ENCODE results near the gene KCNQ1. TPM values are rescaled to one million over a fixed set of nuclear protein-coding genes. Genes with fewer than 3 reads are reported as not detected.

The KCNQ1 gene
- total RNA-seq, 1 donor from 2014 or later: 6.4 TPM

- intact Hi-C loops (cut with micrococcal nuclease): no loop called here
- Mint-ChIP-seq H3K36me3 (ENCODE audit: low read depth) (no peaks in the 10 kb centered on the region), H3K27ac (no peak overlapping the region), H3K4me1 (no peaks in the 10 kb centered on the region), H3K9me3 (no peaks in the 10 kb centered on the region), H3K27me3 (peaks cover 18% of the 10 kb centered on the region), H3K4me3 (no peak overlapping the region)
- DNase-seq: no peak
Observed at GRCh38 chr11:2436521-2437031, 8.2 kb upstream of the KCNQ1 start.

GRCh38 chr11:2437516-2437915, 7.3 kb upstream of the KCNQ1 start:
- Mint-ChIP-seq H3K4me1 (no peaks in the 10 kb centered on the region), H3K4me3 (no peak overlapping the region), H3K27ac (no peak overlapping the region), H3K9me3 (no peaks in the 10 kb centered on the region), H3K36me3 (ENCODE audit: low read depth) (no peaks in the 10 kb centered on the region), H3K27me3 (peaks cover 24% of the 10 kb centered on the region)
- intact Hi-C loops (cut with micrococcal nuclease): no loop called here
- no peak for DNase-seq

- Mint-ChIP-seq H3K4me3 (no peak overlapping the region), H3K27ac (no peak overlapping the region), H3K4me1 (no peaks in the 10 kb centered on the region), H3K27me3 (peaks cover 35% of the 10 kb centered on the region), H3K9me3 (no peaks in the 10 kb centered on the region), H3K36me3 (ENCODE audit: low read depth) (no peaks in the 10 kb centered on the region)
- no peak for DNase-seq
- intact Hi-C loops (cut with micrococcal nuclease): loop anchor here (5.0 kb wide), 2 partner anchors 92 to 447 kb away; partner anchors contain the start of gene CDKN1C
Observed at GRCh38 chr11:2439820-2440219, 5.0 kb upstream of the KCNQ1 start.

GRCh38 chr11:2440646-2441045, 4.2 kb upstream of the KCNQ1 start:
- DNase-seq: no peak
- Mint-ChIP-seq H3K27ac (no peak overlapping the region), H3K36me3 (ENCODE audit: low read depth) (no peaks in the 10 kb centered on the region), H3K4me3 (no peak overlapping the region), H3K4me1 (peaks cover 3% of the 10 kb centered on the region), H3K9me3 (no peaks in the 10 kb centered on the region), H3K27me3 (peaks cover 37% of the 10 kb centered on the region)
- intact Hi-C loops (cut with micrococcal nuclease): loop anchor here (5.0 kb wide), 2 partner anchors 92 to 447 kb away; partner anchors contain the start of gene CDKN1C

- Mint-ChIP-seq H3K27me3 (peaks cover 37% of the 10 kb centered on the region), H3K36me3 (ENCODE audit: low read depth) (no peaks in the 10 kb centered on the region), H3K27ac (no peak overlapping the region), H3K4me3 (no peak overlapping the region), H3K9me3 (no peaks in the 10 kb centered on the region), H3K4me1 (peaks cover 4% of the 10 kb centered on the region)
- no peak for DNase-seq
- intact Hi-C loops (cut with micrococcal nuclease): loop anchor here (5.0 kb wide), 2 partner anchors 91 to 446 kb away; partner anchors contain the start of gene CDKN1C
Observed at GRCh38 chr11:2441171-2441570, 3.6 kb upstream of the KCNQ1 start.

GRCh38 chr11:2442589-2442988, 2.2 kb upstream of the KCNQ1 start:
- no peak overlapping the region for H3K4me3 Mint-ChIP-seq
- H3K27me3 Mint-ChIP-seq: peaks cover 34% of the 10 kb centered on the region
- H3K9me3 Mint-ChIP-seq: no peaks in the 10 kb centered on the region
- peaks cover 12% of the 10 kb centered on the region for H3K4me1 Mint-ChIP-seq
- no peaks in the 10 kb centered on the region for H3K36me3 Mint-ChIP-seq (ENCODE audit: low read depth)
- no peak overlapping the region for H3K27ac Mint-ChIP-seq
- intact Hi-C loops (cut with micrococcal nuclease): loop anchor here (5.0 kb wide), 2 partner anchors 90 to 445 kb away; partner anchors contain the start of gene CDKN1C
- no peak for DNase-seq

- intact Hi-C loops (cut with micrococcal nuclease): loop anchor here (5.0 kb wide), 2 partner anchors 89 to 444 kb away; partner anchors contain the start of gene CDKN1C
- H3K36me3 Mint-ChIP-seq (ENCODE audit: low read depth): no peaks in the 10 kb centered on the region
- no peak for DNase-seq
- no peaks in the 10 kb centered on the region for H3K9me3 Mint-ChIP-seq
- H3K4me3 Mint-ChIP-seq: peak overlapping the region; percentile 43
- no peak overlapping the region for H3K27ac Mint-ChIP-seq
- peaks cover 30% of the 10 kb centered on the region for H3K27me3 Mint-ChIP-seq
- peaks cover 13% of the 10 kb centered on the region for H3K4me1 Mint-ChIP-seq
Observed at GRCh38 chr11:2443406-2443805, 1.4 kb upstream of the KCNQ1 start.

GRCh38 chr11:2443881-2444820, 657 bp upstream of the KCNQ1 start, which contains the start of gene TRPM5:
TSS of gene TRPM5 (minus strand) at chr11:2444514. CDS start at chr11:2423036, 21,478 bp downstream.
- Mint-ChIP-seq H3K36me3 (ENCODE audit: low read depth) (no peaks in the 10 kb centered on the region), H3K4me1 (peaks cover 13% of the 10 kb centered on the region), H3K9me3 (no peaks in the 10 kb centered on the region), H3K4me3 (peak within 1 kb of the TSS; percentile 91), H3K27ac (peak within 1 kb of the TSS; percentile 64), H3K27me3 (peaks cover 24% of the 10 kb centered on the region)
- intact Hi-C loops (cut with micrococcal nuclease): loop anchor here (1.0 to 5.0 kb wide), 4 partner anchors 44 to 443 kb away; partner anchors contain the start of genes CD81, CDKN1C and TSSC4
- no peak for DNase-seq

- no peak for DNase-seq
- H3K36me3 Mint-ChIP-seq (ENCODE audit: low read depth): no peaks in the 10 kb centered on the region
- no peak overlapping the region for H3K27ac Mint-ChIP-seq
- peaks cover 13% of the 10 kb centered on the region for H3K4me1 Mint-ChIP-seq
- peaks cover 19% of the 10 kb centered on the region for H3K27me3 Mint-ChIP-seq
- H3K9me3 Mint-ChIP-seq: no peaks in the 10 kb centered on the region
- H3K4me3 Mint-ChIP-seq: peak overlapping the region; percentile 91
- intact Hi-C loops (cut with micrococcal nuclease): loop anchor here (2.0 kb wide), 2 partner anchors 21 to 69 kb away; partner anchors contain the start of gene CD81
Observed at GRCh38 chr11:2445746-2446551, 1.1 kb downstream of the KCNQ1 start.

GRCh38 chr11:2446590-2447252, 1.9 kb downstream of the KCNQ1 start:
- intact Hi-C loops (cut with micrococcal nuclease): loop anchor here (2.0 kb wide), 1 partner anchor 20 kb away; no protein-coding TSS in a partner anchor

GRCh38 chr11:2447253-2447950, 2.6 kb downstream of the KCNQ1 start:
- DNase-seq: no peak
- intact Hi-C loops (cut with micrococcal nuclease): loop anchor here (2.0 kb wide), 1 partner anchor 19 kb away; no protein-coding TSS in a partner anchor
- Mint-ChIP-seq H3K4me1 (peaks cover 13% of the 10 kb centered on the region), H3K9me3 (no peaks in the 10 kb centered on the region), H3K4me3 (peak overlapping the region; percentile 91), H3K27me3 (peaks cover 14% of the 10 kb centered on the region), H3K27ac (no peak overlapping the region), H3K36me3 (ENCODE audit: low read depth) (no peaks in the 10 kb centered on the region)

More at GRCh38 chr11:2446590-2447252, 1.9 kb downstream of the KCNQ1 start:
- no peaks in the 10 kb centered on the region for H3K9me3 Mint-ChIP-seq
- H3K36me3 Mint-ChIP-seq (ENCODE audit: low read depth): no peaks in the 10 kb centered on the region
- H3K27me3 Mint-ChIP-seq: peaks cover 18% of the 10 kb centered on the region
- DNase-seq: peak; percentile 76
- peaks cover 13% of the 10 kb centered on the region for H3K4me1 Mint-ChIP-seq
- peak overlapping the region; percentile 91 for H3K4me3 Mint-ChIP-seq
- H3K27ac Mint-ChIP-seq: no peak overlapping the region

GRCh38 chr11:2447951-2448650, 3.3 kb downstream of the KCNQ1 start:
- H3K9me3 Mint-ChIP-seq: no peaks in the 10 kb centered on the region
- no peak overlapping the region for H3K27ac Mint-ChIP-seq
- no peak for DNase-seq
- intact Hi-C loops (cut with micrococcal nuclease): loop anchor here (2.0 kb wide), 1 partner anchor 19 kb away; no protein-coding TSS in a partner anchor
- peaks cover 13% of the 10 kb centered on the region for H3K4me1 Mint-ChIP-seq
- peaks cover 8% of the 10 kb centered on the region for H3K27me3 Mint-ChIP-seq
- no peaks in the 10 kb centered on the region for H3K36me3 Mint-ChIP-seq (ENCODE audit: low read depth)
- peak overlapping the region; percentile 91 for H3K4me3 Mint-ChIP-seq
